GM21737 (cell line): Measurements from ENCODE around the gene MZT1.

Experiments
- ATAC-seq: cut with Tn5 transposase; IDR thresholded peaks from one replicate; pipeline ENCODE4 v1.9.1; 2021; ENCODE audit warnings: mild to moderate bottlenecking, moderate library complexity; ENCODE audit not compliant: unreplicated experiment

The MZT1 gene

DNA sequence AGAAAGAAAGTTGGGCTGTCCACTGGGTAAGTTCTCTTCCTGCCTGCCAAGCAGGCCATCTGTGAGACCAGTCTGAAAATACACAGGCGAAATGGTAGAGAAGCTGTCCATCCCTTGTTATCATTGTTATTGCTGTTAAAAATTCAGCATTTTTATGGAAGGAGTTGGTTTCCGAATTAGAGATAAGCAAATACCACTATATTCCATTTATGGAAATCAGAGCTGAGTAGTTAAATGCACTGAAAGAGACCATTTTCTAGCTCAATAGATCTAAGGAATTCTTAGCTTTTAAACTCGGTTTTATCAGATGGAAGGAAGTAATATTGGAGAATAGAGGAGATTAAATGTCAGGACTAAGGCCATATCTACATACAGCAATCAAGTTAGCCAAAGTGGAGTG lies 40.7 kb downstream of the MZT1 start:
- ATAC-seq = no peak

DNA sequence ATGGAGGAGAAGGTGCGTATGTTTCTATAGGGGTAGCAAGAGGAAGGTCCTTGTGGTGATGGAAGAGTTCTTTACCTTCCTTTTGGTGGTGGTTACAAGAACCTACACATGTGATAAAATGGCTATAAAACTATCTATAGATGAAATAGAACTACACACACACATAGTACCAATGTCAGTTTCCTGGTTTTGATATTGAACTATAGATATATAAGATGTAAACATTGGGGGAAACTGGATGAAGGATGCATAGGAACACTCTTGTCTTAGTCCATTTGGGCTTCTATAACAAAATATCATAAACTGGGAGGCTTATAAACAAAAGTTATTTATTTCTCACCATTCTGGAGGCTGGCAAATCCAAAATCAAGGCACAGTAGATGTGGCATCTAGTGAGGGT lies 47.1 kb downstream of the MZT1 start:
- no peak for ATAC-seq

DNA sequence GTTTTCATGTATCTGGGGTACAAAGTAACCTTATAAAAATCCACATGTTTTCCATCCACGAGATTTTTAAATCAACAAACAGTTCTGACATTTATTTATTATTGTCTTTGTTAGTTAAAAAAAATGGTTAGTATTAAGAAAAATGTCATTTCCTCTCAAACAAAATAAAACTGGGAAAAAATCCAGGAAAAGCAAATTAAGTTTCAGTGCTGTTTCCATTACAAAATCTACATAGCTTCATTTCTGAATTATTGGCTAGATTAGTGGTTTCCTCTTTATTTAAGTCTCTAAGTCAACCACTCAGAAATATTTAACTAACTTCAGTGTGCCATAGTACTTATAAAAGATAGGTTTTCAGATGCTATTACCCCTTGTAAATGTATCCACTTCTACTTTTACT lies 49.1 kb downstream of the MZT1 start:
- ATAC-seq = no peak

DNA sequence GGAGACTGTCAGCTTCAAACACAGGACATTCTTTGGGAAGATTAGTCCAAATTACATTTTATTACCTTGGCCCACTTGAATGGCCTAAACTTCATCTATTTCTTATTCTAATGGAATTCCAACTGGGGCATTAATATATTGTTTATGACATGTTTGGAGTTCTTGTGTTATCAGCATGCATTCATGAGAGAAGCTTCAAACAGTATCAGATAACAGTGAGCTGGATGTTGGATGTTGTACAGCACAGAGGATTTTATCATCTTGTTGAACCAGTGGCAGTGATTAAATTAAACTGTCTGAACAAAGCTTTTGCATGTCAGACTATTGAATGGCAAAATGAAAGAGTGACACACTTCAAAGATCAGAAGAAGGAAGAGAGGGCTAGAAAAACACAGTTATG lies 50.0 kb downstream of the MZT1 start:
- ATAC-seq = no peak

DNA sequence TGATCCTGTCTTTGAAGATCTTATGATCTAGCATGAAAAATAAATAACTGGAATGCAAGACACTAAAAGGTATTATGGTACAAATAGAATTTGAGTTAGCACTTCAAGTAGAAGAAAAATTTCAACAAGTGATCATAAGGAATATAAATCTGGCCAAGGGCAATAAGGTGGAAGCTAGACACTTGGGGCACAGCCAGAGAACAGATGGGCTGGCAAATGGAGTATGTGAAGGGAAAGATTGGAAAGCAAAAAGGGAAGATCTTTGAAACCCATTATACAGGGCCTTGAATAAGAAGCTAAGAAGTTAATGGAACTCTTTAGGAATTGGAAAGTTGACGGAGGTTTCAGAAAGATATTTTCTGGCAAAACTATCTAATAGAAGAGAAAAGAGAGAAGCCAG lies 61.0 kb downstream of the MZT1 start:
- ATAC-seq = no peak

DNA sequence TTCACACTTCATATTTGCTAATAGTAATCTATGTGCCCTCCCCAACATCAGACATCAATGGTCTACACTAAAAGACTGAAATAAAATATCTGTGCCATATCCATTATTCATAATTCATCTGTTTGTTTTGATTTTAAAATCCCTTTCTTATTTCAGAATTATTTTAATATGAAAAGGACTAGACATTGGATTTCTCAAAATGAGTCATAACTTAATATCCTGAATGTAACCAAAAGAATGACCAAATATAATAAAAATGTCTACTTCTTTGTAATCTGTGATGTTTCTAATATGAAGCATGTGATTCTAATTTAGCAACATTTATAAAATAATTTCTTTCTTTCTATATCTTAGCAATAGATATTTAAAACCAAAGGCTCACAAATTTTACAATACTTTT lies 64.9 kb downstream of the MZT1 start:
- ATAC-seq = no peak
